Stimulated activated CD4-positive, alpha-beta T cell treated with anti-CD3 and anti-CD28 coated beads, Interleukin-12 subunit alpha, Interleukin-12 subunit beta, amount 100 ng/mL, for 48 hours (primary cell): ENCODE data around the gene CGN.
A peak's percentile ranks its signal among the peaks of the same experiment; 100 is the strongest.

Experiments used
- DNase-seq, 3 donors: peaks; one replicate each; pipeline ENCODE4 v3.0.0-alpha.2; 2020; ENCODE audit warnings: low read depth in 2 of 3, low spot score in 1 of 3

Gene CGN

DNA sequence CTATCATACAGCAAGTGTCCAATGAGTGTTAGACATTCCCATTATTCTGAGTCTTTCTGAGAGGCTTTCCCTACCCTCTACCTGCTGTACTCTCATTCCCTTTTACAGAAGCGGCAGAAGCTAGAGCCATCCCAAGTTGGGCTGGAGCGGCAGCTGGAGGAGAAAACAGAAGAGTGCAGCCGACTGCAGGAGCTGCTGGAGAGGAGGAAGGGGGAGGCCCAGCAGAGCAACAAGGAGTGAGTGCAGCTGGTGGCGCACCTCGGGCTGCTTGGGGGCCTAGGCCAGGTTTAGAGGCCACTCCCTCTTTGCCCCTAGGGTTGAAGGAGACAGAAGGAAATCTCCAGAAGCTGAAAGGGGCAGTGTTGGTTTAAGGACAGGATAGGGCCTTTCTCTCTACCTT, 12.1 kb downstream of the CGN start:
- DNase-seq = no peak

DNA sequence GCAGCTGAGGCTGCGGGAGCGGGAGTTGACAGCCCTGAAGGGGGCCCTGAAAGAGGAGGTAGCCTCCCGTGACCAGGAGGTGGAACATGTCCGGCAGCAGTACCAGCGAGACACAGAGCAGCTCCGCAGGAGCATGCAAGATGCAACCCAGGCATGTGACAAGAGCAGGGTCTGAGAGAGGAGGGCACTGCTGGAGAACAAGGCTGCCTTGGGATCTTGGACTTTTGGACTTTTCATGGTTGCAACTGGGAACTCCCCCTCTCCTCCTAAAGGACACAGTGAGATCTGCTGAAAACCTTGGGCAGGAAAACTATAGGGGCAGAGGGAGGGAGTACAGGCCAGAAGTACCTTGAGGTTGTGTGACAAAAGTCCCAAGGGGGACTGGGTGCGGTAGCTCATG, 13.5 kb downstream of the CGN start:
- no peak for DNase-seq

DNA sequence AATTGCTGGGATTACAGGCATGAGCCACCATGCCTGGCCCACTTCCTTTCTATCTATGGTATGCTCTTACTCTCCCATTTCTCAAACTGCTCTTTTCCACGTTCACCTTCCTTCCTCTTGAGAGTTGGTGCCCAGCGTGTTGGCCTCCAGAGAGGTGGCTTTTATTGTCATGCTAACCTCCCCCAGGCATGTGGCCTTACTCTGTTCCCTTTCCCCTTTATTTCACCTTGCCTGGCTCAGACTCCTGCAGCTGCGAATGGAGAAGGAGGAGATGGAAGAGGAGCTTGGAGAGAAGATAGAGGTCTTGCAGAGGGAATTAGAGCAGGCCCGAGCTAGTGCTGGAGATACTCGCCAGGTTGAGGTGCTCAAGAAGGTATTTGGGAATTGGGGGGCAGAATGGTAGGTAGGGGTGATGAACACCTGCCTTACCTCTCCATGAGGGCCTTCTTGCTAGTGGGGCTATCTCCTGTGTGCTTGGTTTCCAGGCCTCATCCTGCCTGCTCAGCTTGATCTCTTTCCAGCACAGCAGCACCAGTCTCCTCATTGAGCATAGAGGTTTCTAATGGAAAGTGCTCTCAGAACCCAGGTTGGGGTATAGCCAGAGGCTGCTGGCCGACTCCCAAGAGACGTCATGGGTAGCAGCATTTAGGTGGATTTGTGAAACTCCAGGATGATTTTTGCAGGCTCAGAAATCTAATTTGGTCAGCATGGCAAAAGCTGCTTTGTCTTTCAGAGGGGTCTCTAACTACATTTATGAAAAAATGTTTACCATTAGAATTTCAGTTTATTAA, 15.7 kb downstream of the CGN start:
- no peak for DNase-seq

DNA sequence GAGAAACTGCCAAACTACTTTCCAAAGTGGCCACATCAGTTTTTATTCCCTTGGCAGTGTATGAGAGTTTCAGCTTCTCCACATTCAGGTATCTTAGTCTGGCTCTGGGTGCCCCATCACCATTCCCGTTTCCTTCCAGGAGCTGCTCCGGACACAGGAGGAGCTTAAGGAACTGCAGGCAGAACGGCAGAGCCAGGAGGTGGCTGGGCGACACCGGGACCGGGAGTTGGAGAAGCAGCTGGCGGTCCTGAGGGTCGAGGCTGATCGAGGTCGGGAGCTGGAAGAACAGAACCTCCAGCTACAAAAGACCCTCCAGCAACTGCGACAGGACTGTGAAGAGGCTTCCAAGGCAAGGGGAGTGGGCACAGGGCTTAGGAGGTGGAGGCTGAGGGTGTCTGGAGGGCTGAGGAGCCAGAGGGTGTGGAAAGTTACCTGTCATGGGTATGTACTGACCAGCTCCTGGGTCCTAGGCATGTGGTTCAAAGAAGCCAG, 18.1 kb downstream of the CGN start:
- no peak for DNase-seq

DNA sequence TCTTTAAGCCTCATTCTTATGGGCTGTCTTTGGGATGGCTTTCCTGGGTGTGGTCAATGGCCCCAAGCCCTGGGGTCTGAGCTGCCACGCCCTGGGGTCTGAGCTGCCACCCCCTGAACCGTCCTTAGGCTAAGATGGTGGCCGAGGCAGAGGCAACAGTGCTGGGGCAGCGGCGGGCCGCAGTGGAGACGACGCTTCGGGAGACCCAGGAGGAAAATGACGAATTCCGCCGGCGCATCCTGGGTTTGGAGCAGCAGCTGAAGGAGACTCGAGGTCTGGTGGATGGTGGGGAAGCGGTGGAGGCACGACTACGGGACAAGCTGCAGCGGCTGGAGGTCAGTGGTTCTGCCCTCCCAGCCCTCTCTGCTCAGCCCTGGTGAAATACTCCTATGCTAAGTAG, 18.6 kb downstream of the CGN start:
- no peak for DNase-seq

DNA sequence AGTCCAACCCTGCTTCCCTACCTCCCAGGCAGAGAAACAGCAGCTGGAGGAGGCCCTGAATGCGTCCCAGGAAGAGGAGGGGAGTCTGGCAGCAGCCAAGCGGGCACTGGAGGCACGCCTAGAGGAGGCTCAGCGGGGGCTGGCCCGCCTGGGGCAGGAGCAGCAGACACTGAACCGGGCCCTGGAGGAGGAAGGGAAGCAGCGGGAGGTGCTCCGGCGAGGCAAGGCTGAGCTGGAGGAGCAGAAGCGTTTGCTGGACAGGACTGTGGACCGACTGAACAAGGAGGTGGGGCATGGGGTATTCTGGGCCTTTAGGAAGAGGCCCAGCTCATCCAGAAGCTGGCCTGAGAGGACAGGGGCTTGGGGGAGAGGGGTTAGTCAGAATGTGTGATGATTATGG, 19.3 kb downstream of the CGN start:
- no peak for DNase-seq

DNA sequence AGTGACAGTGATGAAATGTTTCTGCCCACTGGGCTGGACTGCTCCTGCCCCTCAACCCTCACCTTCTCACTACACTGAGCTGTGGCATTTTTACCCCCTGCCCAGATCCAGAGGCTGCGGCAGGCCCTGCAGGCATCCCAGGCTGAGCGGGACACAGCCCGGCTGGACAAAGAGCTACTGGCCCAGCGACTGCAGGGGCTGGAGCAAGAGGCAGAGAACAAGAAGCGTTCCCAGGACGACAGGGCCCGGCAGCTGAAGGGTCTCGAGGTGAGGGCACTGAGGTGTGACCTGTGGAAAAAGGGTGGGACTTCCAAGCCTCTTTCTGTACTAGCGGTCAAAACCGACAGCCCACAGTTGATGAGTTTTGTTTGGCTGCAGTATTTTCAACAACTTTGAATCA, 22.7 kb downstream of the CGN start:
- DNase-seq = no peak

DNA sequence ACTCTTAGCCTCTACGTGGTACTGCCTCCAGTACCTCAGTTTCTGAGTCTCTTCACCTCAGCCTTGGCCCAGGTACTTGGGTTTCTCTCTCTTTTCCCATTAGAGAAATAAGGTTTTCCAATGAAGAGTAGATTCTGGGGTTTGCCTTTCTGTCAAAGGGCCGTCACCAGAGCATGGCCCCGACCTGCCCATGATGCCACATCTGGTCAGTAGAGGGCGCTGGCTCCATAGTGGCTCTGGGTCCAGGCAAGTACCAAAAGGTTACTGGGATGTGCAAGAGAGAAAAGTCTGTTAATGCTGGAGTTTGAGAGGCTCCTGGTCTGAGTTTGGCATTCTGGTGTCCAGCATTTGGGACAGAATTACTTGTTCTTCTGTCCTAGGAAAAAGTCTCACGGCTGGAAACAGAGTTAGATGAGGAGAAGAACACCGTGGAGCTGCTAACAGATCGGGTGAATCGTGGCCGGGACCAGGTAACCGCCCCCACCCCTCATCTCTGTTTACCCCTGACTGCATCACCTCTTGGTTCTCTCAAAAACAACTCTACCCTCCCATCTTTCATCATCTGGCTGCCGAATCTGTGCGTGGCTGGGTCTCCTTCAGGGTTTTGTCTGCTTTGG, 23.6 kb downstream of the CGN start:
- DNase-seq = peak; percentile 64 to 83 (median 73)

DNA sequence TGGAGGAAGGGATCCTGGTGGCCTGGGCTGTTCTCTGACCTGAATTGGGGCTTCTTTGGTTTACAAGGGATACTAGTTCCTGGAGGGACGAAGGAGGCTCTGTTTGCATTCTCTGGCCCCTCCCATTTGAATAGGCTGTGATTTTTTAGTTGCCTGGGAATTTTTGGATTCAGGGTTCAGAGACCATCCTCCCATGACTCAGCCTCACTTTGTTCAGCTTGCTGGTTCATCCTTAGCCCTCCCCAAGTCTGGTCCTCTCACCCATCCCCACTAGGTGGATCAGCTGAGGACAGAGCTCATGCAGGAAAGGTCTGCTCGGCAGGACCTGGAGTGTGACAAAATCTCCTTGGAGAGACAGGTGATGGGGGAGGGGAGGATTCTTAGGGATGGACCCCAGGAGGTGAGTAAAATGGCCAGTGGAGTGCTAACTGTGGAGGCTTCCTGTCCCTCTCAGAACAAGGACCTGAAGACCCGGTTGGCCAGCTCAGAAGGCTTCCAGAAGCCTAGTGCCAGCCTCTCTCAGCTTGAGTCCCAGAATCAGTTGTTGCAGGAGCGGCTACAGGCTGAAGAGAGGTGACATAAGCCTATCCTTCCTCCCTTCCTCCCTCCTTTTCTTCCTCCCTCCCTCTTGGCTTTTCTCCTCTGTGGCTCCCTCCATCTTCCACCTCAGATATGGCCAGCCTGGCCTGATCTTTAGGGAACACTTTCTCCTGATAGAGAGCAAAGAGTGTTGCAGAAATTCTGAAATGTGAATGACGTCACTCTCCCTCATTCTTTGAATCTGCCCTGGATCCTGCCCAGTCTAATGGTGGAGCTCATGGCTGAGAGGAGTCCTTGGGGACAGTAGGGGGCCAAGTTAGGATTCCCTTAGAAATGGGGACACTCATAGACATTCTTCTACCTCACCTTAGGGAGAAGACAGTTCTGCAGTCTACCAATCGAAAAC, 24.4 kb downstream of the CGN start:
- no peak for DNase-seq

DNA sequence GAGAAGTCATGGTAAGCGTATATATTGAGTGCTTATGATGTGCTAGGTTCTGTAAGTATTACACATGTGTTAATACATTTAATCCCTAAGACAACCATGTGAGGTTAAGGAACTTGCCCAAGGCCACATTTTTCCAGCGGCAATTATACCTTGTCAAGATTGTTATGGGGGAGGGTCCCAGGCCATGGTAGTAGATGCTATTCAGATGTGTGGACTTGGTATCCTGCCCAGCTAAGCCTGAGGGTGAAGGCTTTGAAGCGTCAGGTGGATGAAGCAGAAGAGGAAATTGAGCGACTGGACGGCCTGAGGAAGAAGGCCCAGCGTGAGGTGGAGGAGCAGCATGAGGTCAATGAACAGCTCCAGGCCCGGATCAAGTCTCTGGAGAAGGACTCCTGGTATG, 25.3 kb downstream of the CGN start:
- no peak for DNase-seq

DNA sequence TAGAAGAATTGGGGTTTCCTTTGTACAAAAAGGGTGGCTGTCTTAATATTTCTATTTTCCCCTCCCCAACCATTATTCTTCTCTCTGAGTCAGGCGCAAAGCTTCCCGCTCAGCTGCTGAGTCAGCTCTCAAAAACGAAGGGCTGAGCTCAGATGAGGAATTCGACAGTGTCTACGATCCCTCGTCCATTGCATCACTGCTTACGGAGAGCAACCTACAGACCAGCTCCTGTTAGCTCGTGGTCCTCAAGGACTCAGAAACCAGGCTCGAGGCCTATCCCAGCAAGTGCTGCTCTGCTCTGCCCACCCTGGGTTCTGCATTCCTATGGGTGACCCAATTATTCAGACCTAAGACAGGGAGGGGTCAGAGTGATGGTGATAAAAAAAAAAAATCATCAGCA, 25.9 kb downstream of the CGN start:
- no peak for DNase-seq

DNA sequence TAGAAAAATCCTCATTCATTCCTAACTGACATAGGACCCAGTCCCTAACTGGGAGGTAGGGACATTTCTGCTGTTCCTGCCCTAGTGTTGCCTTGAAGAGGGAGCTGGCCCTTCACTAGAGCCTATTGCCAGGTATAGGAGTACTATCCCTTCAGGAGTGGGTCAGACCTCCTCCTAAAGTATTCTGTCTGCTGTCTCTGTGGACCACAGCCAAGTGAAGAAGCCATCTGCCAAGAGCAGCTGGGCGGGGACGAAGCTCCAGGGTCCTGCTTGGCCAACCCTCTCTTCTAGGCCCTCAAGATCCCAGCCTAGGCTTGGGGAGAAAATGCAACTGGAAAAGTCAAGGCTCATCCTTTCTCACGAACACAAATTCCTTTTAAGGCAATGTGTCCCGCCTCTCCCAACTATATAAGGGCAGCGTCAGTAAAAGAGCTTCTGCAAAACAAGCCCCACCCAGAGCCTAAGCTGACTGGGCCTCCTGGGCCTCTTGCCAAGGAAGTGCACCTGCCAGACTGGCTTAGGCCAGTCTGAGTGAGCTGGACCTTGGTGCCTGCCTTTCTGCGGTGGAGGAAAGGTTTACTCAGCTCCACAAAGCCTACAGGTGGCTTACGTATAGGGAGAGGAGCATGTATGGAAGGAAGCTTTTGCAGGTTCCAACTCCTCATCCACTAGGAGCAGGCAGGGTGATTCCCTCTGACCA, 28.3 kb downstream of the CGN start:
- DNase-seq = peak in 1 of 3 donors; percentile 4

DNA sequence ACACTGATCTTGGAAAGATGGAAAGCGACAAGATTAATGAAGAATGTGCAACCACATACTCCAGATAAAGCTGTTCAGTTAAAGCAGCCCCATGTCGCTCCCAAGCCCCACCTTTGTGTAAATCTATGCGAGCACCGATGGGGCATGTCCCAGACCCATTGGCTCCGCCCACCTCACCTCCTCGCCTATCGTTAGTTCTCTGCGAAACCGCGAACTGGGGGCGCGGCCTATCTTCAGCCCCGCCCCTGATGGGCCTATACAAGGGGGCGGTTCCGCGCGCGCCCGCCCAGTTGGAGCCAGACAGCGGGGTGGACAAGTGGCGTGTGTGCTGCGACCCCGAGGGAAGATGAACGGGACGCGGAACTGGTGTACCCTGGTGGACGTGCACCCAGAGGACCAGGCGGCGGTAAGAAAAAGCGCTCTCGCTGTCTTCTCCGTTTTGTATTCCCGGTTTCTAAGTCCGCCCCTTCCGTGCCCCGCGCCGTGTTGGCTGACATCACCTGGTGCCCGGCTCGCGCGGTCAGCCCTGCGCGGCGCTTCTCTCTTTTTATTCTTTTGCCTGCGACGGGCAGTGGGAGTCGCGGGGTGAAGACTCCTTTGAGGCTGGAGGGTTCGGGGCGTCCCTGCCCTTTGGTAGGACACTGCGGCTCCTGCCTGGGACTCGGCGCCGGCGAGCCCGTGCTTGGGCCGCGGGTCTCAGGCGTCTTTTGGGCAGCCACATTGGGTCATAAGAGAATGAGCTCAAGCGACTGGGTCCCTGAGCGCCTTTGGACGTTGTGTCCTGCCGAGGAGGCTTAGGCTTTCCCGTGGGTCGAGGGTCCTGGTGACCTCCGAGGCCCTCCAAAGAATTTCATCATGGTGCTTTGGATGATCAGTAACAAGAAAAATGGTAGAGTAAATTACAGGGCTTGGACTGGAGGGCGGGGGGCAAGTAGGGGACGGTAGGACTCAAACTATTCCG, 29.1 kb downstream of the CGN start, which contains the start of gene TUFT1:
Gene TUFT1, plus strand, starts transcription at position 289 of the 961 bp plus-strand sequence. Its CDS starts 58 bp downstream, at position 347.
- DNase-seq = peak; percentile 87 to 93 (median 93)

DNA sequence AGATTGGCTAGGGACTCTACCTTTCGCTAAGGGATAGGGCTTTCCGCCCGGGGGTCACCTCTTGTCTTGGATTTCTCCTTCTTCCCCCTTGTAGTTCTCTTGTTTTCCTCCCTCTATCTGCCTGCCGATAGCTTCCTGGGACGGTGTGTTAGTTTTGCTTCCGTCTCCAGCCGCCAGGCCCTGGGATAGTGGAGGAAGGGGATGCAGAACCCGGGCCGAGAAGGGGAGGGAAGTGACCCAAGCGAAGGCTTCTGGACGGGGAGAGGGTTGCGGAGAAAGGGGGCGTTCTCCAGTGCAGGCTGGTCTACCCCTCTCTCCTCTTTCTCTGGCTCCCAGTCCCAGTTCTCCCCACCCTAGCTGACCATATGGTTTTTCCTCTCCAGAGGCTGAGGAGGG, 29.8 kb downstream of the CGN start:
- no peak for DNase-seq

DNA sequence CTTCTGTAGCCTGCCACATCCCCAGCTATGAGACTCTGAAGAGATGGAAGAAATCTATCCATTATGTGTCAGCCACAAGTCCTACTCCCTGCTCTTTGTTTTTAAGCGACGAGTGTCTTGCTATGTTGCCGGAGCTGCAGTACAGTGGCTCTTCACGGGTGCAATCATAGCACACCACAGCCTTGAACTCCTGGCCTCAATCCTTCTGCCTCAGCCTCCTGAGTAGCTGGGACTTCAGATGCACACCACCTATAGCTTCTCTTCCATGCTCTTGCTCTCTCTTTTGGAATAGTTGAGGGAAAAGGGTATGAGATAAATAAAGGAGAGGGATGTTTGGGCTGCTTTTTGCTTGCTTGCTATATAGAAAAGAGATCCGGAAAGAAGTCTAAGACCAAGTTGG, 30.6 kb downstream of the CGN start:
- DNase-seq = no peak

DNA sequence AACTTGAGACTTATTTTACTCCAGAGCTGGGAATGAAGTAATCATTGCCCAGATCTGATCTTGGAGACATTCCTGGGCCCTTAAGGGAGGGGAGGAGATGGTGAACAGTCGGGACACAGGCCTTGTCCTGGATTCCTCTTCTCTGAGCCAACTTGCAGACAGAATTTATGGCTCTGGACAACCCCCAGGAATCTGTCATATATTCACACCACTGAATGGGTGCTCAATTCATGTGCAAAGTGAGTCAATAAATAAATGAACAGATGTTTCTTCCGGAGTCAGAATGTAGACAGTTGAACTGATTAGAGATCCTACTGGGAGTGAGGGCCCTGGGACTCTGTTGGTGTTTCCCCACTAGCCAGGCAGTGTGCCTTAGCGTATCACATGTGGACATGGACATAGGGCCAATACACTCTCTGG, 31.5 kb downstream of the CGN start:
- DNase-seq = no peak

DNA sequence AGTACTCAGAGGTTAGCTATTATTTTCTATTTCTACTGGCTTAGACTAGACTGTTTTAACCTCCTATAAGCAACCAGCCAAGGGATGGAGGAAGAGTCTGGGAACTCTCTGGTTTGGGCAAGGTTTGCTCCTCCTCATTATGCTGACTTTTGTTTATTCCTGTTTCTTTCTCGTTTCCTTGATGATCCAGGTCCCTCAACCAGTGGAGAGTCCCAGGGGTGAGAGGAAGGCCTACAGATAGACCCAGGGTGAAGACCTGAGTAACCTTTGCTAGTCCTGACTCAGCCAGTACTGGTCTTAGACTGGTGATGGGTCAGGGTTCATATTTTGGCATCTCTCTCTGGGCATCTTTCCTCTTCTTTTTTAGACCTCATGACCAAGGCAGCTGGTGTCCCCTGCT, 34.4 kb downstream of the CGN start:
- DNase-seq = no peak

DNA sequence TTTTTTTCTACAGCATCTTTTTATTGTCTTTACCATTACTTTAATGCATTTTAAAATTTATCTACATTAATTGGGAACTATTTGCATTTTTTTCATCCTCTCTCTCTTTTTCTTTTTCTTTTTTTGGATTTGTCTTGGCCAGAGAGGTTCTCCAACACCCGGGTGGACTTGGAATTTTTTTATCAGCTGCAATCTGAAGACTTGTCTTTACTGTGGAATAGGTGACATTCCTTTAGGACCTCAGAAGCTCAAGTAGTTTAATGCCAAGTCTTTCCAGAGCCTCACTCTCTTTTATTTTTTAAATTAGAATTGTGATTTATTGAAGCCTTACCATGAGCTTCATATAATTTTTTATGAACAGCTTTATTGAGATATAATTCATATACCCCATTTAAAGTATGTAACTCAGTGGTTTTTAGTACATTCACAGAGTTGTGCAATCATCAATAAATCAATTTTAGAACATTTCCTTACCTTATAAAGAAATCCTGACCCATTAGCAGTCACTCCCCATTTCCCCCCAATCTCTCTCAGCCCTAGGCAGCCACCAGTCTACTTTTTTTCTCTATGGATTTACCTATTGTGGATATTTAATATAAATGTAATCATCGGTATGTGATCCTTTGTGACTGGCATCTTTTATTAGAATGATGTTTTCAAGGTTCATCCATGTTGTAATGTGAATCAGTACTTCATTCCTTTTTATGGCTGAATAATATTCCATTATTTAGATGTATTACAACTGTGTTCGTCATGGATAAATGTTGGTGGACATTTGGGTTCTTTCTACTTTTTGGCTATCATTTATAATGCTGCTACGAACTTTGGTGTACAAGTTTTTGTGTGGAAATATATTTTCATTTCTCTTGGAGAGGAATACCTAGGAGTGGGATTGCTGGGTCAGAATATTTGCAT, 35.1 kb downstream of the CGN start:
- no peak for DNase-seq
